HEK293 (cell line): Measurements from ENCODE around the gene NTSR1.

Source experiments
- CTCF ChIA-PET: fragments of 350-600 bp; formaldehyde crosslinking; extraction: SDS; loops from one replicate; lab custom pipeline; 2021; ENCODE audit warnings: antibody characterized with exemption; lab: Yijun Ruan, JAX
- POLR2A ChIA-PET: fragments of 300-600 bp; formaldehyde crosslinking; extraction: SDS; loops from one replicate; lab custom pipeline; 2020; ENCODE audit warnings: antibody characterized with exemption, inconsistent platforms; lab: Yijun Ruan, JAX
- H3K27ac ChIP-seq: fragments of 200-500 bp; sonication (Bioruptor generic); 2 replicates; pipeline ENCODE4 v1.5.1; 2014; ENCODE audit warnings: low read depth, low read length, control low read depth, inconsistent platforms; ENCODE audit errors: extremely low read depth
- H3K36me3 ChIP-seq, 2 experiments: fragments of 200-500 bp in 1 of 2; sonication (Bioruptor generic) in 1 of 2; 1 replicate in 1 of 2; 2 replicates in 1 of 2; pipeline ENCODE4 v1.5.1; 2014 to 2017; ENCODE audit warnings: inconsistent platforms in 2 of 2, low read length in 2 of 2; ENCODE audit not compliant: control insufficient read depth in 2 of 2, insufficient read depth in 1 of 2
- H3K4me1 ChIP-seq: fragments of 200-500 bp; sonication (Bioruptor generic); 2 replicates; pipeline ENCODE4 v1.5.1; 2014; ENCODE audit warnings: mild to moderate bottlenecking, low read length, inconsistent platforms; ENCODE audit not compliant: control insufficient read depth, insufficient read depth
- H3K4me3 ChIP-seq: 2 replicates; pipeline ENCODE4 v1.5.1; 2011; ENCODE audit warnings: low read depth, mild to moderate bottlenecking, control low read depth, low read length, moderate library complexity
- H3K9me3 ChIP-seq: fragments of 200-500 bp; sonication (Bioruptor generic); 2 replicates; pipeline ENCODE4 v1.5.1; 2014; ENCODE audit warnings: low read depth, low read length, inconsistent platforms; ENCODE audit not compliant: control insufficient read depth, insufficient read depth
- EGR2 ChIP-seq: fragments of 450-650 bp; formaldehyde crosslinking; IDR thresholded peaks from 2 replicates; pipeline ENCODE4 v1.5.1; 2016; ENCODE audit warnings: low read depth, missing biosample characterization, missing genetic modification characterization
- KLF1 ChIP-seq: fragments of 450-650 bp; formaldehyde crosslinking; IDR thresholded peaks from 2 replicates; pipeline ENCODE4 v1.5.1; 2016; ENCODE audit warnings: missing biosample characterization, missing genetic modification characterization
- ZBTB7A ChIP-seq: fragments of 450-650 bp; formaldehyde crosslinking; IDR thresholded peaks from 2 replicates; pipeline ENCODE4 v1.5.1; 2016; ENCODE audit warnings: low read depth, missing biosample characterization, missing genetic modification characterization
- ZNF23 ChIP-seq: fragments of 450-650 bp; formaldehyde crosslinking; IDR thresholded peaks from 2 replicates; pipeline ENCODE4 v1.5.1; 2016; ENCODE audit warnings: missing biosample characterization, missing genetic modification characterization, borderline replicate concordance
- ZNF311 ChIP-seq: fragments of 450-650 bp; formaldehyde crosslinking; IDR thresholded peaks from 2 replicates; pipeline ENCODE4 v1.5.1; 2017; ENCODE audit warnings: missing biosample characterization, missing genetic modification characterization, borderline replicate concordance
- ZNF341 ChIP-seq: fragments of 450-650 bp; formaldehyde crosslinking; IDR thresholded peaks from 2 replicates; pipeline ENCODE4; 2016; ENCODE audit warnings: low read depth, missing biosample characterization, missing genetic modification characterization
- ZNF423 ChIP-seq: fragments of 450-650 bp; formaldehyde crosslinking; IDR thresholded peaks from 2 replicates; pipeline ENCODE4 v1.5.1; 2016; ENCODE audit warnings: missing biosample characterization, missing genetic modification characterization
- ZNF501 ChIP-seq: fragments of 450-650 bp; formaldehyde crosslinking; IDR thresholded peaks from 2 replicates; pipeline ENCODE4 v1.5.1; 2016; ENCODE audit warnings: missing biosample characterization, missing genetic modification characterization
- ZNF529 ChIP-seq: fragments of 450-650 bp; formaldehyde crosslinking; IDR thresholded peaks from 2 replicates; pipeline ENCODE4 v1.5.1; 2017; ENCODE audit warnings: missing genetic modification characterization, missing biosample characterization; ENCODE audit not compliant: insufficient replicate concordance
- ZNF555 ChIP-seq: fragments of 450-650 bp; formaldehyde crosslinking; conservative IDR thresholded peaks from 2 replicates; pipeline ENCODE4 v1.5.1; 2017; ENCODE audit warnings: missing biosample characterization, mild to moderate bottlenecking, missing genetic modification characterization, inconsistent platforms
- ZNF596 ChIP-seq: fragments of 450-650 bp; IDR thresholded peaks from 2 replicates; pipeline ENCODE4 v1.5.0; 2018; ENCODE audit warnings: missing biosample characterization, mild to moderate bottlenecking, missing genetic modification characterization, moderate library complexity
- ZNF645 ChIP-seq: fragments of 450-650 bp; formaldehyde crosslinking; IDR thresholded peaks from 2 replicates; pipeline ENCODE4; 2016; ENCODE audit warnings: missing biosample characterization, missing genetic modification characterization
- ZNF76 ChIP-seq: fragments of 450-650 bp; formaldehyde crosslinking; IDR thresholded peaks from 2 replicates; pipeline ENCODE4; 2016; ENCODE audit warnings: low read depth, missing biosample characterization, missing genetic modification characterization, borderline replicate concordance
- ZNF785 ChIP-seq: fragments of 450-650 bp; formaldehyde crosslinking; IDR thresholded peaks from 2 replicates; pipeline ENCODE4 v1.5.1; 2016; ENCODE audit warnings: missing biosample characterization, missing genetic modification characterization
- ZNF837 ChIP-seq: fragments of 450-650 bp; formaldehyde crosslinking; IDR thresholded peaks from 2 replicates; pipeline ENCODE4 v1.5.1; 2016; ENCODE audit warnings: missing biosample characterization, missing genetic modification characterization
- ZSCAN30 ChIP-seq: fragments of 450-650 bp; IDR thresholded peaks from 2 replicates; pipeline ENCODE4 v1.5.1; 2018; ENCODE audit warnings: missing biosample characterization, mild to moderate bottlenecking, missing genetic modification characterization, moderate library complexity
- TF ChIP-seq, protein P1 (sequence below): fragments of 450-650 bp; formaldehyde crosslinking; IDR thresholded peaks from 2 replicates; pipeline ENCODE4 v1.5.1; 2016; ENCODE audit warnings: missing biosample characterization, missing genetic modification characterization
- TF ChIP-seq, protein P2 (sequence below): fragments of 450-650 bp; formaldehyde crosslinking; IDR thresholded peaks from 2 replicates; pipeline ENCODE4 v1.5.1; 2016; ENCODE audit warnings: missing biosample characterization, missing genetic modification characterization

NTSR1 gene

GRCh38 chr20:62704341-62704948 lies 4.2 kb upstream of the NTSR1 start (continued):
- TF ChIP-seq ZNF837 (no peak), EGR2 (tag by site-specific recombination) (0 out of 2 replicates have a peak, but pooled peaks have one; percentile 22), KLF1 (tag by site-specific recombination) (peak; percentile 92), ZNF596 (tag by site-specific recombination) (no peak), ZNF529 (tag by site-specific recombination) (no peak), ZNF555 (tag by site-specific recombination) (no peak)
- TF ChIP-seq, all 188 proteins: peak for 29

- ChIA-PET POLR2A (interaction anchor here (0.6 kb wide), 1 partner anchor 103 kb away, joined by 8 read pairs; no protein-coding TSS in a partner anchor), CTCF (interaction anchor here (0.6 to 1.4 kb wide), 2 partner anchors 74 to 86 kb away, joined by 3 to 5 read pairs; no protein-coding TSS in a partner anchor)
- H3K36me3 ChIP-seq, result no peaks in the 10 kb centered on the region
- TF ChIP-seq ZNF501 (tag by site-specific recombination) (no peak), ZNF596 (tag by site-specific recombination) (no peak), ZNF423 (tag by site-specific recombination) (no peak), ZBTB7A (tag by site-specific recombination) (no peak), ZSCAN30 (no peak), ZNF76 (no peak), ZNF785 (no peak), ZNF341 (no peak), ZNF23 (tag by site-specific recombination) (no peak), ZNF645 (tag by site-specific recombination) (no peak)
- TF ChIP-seq, protein P1, sequence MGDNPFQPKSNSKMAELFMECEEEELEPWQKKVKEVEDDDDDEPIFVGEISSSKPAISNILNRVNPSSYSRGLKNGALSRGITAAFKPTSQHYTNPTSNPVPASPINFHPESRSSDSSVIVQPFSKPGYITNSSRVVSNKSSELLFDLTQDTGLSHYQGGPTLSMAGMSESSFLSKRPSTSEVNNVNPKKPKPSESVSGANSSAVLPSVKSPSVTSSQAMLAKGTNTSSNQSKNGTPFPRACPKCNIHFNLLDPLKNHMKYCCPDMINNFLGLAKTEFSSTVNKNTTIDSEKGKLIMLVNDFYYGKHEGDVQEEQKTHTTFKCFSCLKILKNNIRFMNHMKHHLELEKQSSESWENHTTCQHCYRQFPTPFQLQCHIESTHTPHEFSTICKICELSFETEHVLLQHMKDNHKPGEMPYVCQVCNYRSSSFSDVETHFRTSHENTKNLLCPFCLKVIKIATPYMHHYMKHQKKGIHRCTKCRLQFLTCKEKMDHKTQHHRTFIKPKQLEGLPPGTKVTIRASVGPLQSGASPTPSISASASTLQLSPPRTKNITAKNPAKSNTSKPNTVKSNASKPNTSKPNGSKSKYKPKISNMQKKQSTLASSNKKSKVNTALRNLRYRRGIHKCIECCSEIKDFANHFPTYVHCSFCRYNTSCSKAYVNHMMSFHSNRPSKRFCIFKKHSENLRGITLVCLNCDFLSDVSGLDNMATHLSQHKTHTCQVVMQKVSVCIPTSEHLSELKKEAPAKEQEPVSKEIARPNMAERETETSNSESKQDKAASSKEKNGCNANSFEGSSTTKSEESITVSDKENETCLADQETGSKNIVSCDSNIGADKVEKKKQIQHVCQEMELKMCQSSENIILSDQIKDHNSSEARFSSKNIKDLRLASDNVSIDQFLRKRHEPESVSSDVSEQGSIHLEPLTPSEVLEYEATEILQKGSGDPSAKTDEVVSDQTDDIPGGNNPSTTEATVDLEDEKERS (tag by site-specific recombination), result no peak
- no peaks in the 10 kb centered on the region for H3K9me3 ChIP-seq
- H3K4me1 ChIP-seq, result peaks cover 16% of the 10 kb centered on the region
- no peak overlapping the region for H3K4me3 ChIP-seq
- no peak overlapping the region for H3K27ac ChIP-seq
Observed at GRCh38 chr20:62705627-62706026, 3.0 kb upstream of the NTSR1 start.

DNA sequence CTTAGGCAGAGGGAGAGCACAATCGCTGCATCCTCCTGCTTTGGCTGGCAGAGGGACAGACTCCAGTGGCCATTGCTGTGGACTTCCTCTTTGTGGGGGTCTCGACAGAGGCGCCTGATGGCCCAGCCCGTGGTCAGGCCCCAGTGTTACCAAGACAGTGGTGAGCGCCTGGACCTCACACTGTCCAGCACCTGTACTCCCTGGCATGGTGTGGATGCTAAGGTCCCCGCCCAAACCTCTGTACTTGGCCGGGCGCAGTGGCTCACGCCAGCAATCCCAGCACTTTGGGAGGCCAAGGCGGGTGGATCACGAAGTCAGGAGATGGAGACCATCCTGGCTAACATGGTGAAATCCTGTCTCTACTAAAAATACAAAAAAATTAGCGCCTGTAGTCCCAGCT lies 2.3 kb upstream of the NTSR1 start:
- Histone ChIP-seq H3K36me3 (no peaks in the 10 kb centered on the region), H3K4me1 (peaks cover 16% of the 10 kb centered on the region), H3K4me3 (no peak overlapping the region), H3K27ac (no peak overlapping the region), H3K9me3 (no peaks in the 10 kb centered on the region)
- POLR2A ChIA-PET, result interaction anchor here (0.6 kb wide), 1 partner anchor 102 kb away, joined by 8 read pairs; no protein-coding TSS in a partner anchor
- TF ChIP-seq ZNF311 (no peak), ZNF23 (tag by site-specific recombination) (no peak)
- TF ChIP-seq, protein P2, sequence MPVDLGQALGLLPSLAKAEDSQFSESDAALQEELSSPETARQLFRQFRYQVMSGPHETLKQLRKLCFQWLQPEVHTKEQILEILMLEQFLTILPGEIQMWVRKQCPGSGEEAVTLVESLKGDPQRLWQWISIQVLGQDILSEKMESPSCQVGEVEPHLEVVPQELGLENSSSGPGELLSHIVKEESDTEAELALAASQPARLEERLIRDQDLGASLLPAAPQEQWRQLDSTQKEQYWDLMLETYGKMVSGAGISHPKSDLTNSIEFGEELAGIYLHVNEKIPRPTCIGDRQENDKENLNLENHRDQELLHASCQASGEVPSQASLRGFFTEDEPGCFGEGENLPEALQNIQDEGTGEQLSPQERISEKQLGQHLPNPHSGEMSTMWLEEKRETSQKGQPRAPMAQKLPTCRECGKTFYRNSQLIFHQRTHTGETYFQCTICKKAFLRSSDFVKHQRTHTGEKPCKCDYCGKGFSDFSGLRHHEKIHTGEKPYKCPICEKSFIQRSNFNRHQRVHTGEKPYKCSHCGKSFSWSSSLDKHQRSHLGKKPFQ (tag by site-specific recombination), result no peak
- CTCF ChIA-PET, result interaction anchor here (0.6 to 1.4 kb wide), 3 partner anchors 68 to 85 kb away, joined by 3 to 5 read pairs (median 3); no protein-coding TSS in a partner anchor
